Measurements from ENCODE around the gene ITGAV. TPM values are rescaled to one million over a fixed set of nuclear protein-coding genes. Genes with fewer than 3 reads are reported as not detected.

ITGAV gene
- total and polyA plus RNA-seq, 4 donors, result 6.6 to 31.3 (median 12.0) TPM

DNA sequence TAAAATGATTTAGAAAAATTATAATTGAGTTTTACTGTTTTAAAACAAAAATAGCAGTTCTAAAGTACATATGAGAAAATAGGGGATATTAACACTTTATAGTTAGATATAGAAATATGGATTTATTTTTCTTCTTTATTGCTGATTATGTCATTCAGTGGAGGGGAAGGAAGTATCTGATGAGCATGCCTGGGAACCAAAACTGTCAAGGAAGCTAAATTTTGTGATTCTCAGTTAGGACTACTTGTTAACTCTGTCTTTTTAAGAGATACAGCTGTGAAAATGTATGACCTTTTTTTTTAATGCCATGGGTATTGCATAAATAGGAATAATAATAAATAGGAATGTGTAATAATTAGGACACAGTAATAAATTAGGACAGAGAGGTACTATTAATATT lies 44.8 kb downstream of the ITGAV start:
- Histone ChIP-seq H3K36me3 (ENCODE audit: control insufficient read depth in 4 of 4, insufficient read depth in 3 of 4, low read depth in 1 of 4, low read length in 3 of 4) (peaks cover 0 to 4% (median 0%) of the 10 kb centered on the region in 4 donors), H3K4me3 (ENCODE audit: low read depth in 1 of 3, low read length in 3 of 3) (no peak overlapping the region), H3K27me3 (ENCODE audit: control insufficient read depth in 4 of 4, insufficient read depth in 4 of 4, low read length in 3 of 4) (no peaks in the 10 kb centered on the region), H3K27ac (ENCODE audit: low read depth in 1 of 2, low read length in 2 of 2) (no peak overlapping the region), H3K9ac (ENCODE audit: low read depth in 1 of 2, low read length in 2 of 2) (no peak overlapping the region), H3K4me1 (ENCODE audit: control insufficient read depth in 4 of 4, insufficient read depth in 4 of 4, low read length in 3 of 4) (no peaks in the 10 kb centered on the region), H3K9me3 (ENCODE audit: control insufficient read depth in 4 of 4, low read length in 3 of 4) (no peaks in the 10 kb centered on the region)
- no peak for DNase-seq (ENCODE audit: low spot score)
- TF ChIP-seq, protein P1, sequence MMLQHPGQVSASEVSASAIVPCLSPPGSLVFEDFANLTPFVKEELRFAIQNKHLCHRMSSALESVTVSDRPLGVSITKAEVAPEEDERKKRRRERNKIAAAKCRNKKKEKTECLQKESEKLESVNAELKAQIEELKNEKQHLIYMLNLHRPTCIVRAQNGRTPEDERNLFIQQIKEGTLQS (IDR thresholded peaks at IDR 0.05), result no peak
- TF ChIP-seq NR2F2 (IDR thresholded peaks at IDR 0.05) (no peak), JUND (IDR thresholded peaks at IDR 0.05) (no peak), FOXA2 (IDR thresholded peaks at IDR 0.05) (no peak), TAF1 (conservative IDR thresholded peaks at IDR 0.05) (no peak)
- TF ChIP-seq, protein P2, sequence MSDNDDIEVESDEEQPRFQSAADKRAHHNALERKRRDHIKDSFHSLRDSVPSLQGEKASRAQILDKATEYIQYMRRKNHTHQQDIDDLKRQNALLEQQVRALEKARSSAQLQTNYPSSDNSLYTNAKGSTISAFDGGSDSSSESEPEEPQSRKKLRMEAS (IDR thresholded peaks at IDR 0.05), result no peak
- TF ChIP-seq, protein P3, sequence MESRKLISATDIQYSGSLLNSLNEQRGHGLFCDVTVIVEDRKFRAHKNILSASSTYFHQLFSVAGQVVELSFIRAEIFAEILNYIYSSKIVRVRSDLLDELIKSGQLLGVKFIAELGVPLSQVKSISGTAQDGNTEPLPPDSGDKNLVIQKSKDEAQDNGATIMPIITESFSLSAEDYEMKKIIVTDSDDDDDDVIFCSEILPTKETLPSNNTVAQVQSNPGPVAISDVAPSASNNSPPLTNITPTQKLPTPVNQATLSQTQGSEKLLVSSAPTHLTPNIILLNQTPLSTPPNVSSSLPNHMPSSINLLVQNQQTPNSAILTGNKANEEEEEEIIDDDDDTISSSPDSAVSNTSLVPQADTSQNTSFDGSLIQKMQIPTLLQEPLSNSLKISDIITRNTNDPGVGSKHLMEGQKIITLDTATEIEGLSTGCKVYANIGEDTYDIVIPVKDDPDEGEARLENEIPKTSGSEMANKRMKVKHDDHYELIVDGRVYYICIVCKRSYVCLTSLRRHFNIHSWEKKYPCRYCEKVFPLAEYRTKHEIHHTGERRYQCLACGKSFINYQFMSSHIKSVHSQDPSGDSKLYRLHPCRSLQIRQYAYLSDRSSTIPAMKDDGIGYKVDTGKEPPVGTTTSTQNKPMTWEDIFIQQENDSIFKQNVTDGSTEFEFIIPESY (IDR thresholded peaks at IDR 0.05), result no peak
- TF ChIP-seq, protein P4, sequence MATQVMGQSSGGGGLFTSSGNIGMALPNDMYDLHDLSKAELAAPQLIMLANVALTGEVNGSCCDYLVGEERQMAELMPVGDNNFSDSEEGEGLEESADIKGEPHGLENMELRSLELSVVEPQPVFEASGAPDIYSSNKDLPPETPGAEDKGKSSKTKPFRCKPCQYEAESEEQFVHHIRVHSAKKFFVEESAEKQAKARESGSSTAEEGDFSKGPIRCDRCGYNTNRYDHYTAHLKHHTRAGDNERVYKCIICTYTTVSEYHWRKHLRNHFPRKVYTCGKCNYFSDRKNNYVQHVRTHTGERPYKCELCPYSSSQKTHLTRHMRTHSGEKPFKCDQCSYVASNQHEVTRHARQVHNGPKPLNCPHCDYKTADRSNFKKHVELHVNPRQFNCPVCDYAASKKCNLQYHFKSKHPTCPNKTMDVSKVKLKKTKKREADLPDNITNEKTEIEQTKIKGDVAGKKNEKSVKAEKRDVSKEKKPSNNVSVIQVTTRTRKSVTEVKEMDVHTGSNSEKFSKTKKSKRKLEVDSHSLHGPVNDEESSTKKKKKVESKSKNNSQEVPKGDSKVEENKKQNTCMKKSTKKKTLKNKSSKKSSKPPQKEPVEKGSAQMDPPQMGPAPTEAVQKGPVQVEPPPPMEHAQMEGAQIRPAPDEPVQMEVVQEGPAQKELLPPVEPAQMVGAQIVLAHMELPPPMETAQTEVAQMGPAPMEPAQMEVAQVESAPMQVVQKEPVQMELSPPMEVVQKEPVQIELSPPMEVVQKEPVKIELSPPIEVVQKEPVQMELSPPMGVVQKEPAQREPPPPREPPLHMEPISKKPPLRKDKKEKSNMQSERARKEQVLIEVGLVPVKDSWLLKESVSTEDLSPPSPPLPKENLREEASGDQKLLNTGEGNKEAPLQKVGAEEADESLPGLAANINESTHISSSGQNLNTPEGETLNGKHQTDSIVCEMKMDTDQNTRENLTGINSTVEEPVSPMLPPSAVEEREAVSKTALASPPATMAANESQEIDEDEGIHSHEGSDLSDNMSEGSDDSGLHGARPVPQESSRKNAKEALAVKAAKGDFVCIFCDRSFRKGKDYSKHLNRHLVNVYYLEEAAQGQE (IDR thresholded peaks at IDR 0.05), result no peak

DNA sequence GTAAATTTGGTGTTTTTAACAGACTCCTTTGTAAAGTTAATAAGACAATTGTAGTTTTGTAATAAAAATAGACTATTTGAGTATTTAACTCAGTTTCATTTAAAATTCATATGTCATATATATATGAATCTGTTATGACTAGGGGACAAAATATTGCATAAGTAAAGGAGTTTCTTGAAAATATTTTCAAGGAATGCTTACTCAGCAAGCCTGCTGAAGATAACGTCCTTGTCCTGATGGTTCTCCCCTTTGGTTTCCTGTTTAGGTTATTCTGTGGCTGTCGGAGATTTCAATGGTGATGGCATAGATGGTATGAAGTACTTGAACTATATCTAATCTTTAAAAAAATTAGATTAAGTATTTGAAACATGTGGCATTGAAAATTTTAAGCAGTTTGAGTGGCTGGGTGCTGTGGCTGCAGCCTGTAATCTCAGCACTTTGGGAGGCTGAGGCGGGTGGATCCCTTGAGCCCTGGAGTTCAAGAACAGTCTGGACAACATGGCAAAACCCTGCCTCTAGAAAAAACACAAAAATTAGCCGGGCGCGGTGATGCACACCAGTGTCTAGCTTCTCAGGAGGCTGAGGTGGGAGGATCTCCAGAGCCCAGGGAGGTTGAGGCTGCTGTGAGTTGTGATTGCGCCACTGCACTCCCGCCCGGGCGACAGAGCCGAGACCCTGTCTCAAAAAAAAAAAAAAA lies 47.1 kb downstream of the ITGAV start:
- Histone ChIP-seq H3K9ac (ENCODE audit: low read depth in 1 of 2, low read length in 2 of 2) (no peak overlapping the region), H3K4me1 (ENCODE audit: control insufficient read depth in 4 of 4, insufficient read depth in 4 of 4, low read length in 3 of 4) (no peaks in the 10 kb centered on the region), H3K27me3 (ENCODE audit: control insufficient read depth in 4 of 4, insufficient read depth in 4 of 4, low read length in 3 of 4) (no peaks in the 10 kb centered on the region), H3K27ac (ENCODE audit: low read depth in 1 of 2, low read length in 2 of 2) (no peak overlapping the region), H3K4me3 (ENCODE audit: low read depth in 1 of 3, low read length in 3 of 3) (no peak overlapping the region), H3K36me3 (ENCODE audit: control insufficient read depth in 4 of 4, insufficient read depth in 3 of 4, low read depth in 1 of 4, low read length in 3 of 4) (peaks cover 0 to 4% (median 2%) of the 10 kb centered on the region in 4 donors), H3K9me3 (ENCODE audit: control insufficient read depth in 4 of 4, low read length in 3 of 4) (no peaks in the 10 kb centered on the region)
- TF ChIP-seq GABPA (IDR thresholded peaks at IDR 0.05 in 1 of 2, conservative IDR thresholded peaks at IDR 0.05 in 1 of 2), result no peak
- TF ChIP-seq NR2F2 (IDR thresholded peaks at IDR 0.05), result no peak
- TF ChIP-seq, protein P3 (IDR thresholded peaks at IDR 0.05), result no peak
- no peak for TF ChIP-seq HNF4G (IDR thresholded peaks at IDR 0.05)
- no peak for TF ChIP-seq JUND (IDR thresholded peaks at IDR 0.05)
- TF ChIP-seq, protein P1 (IDR thresholded peaks at IDR 0.05), result no peak
- TF ChIP-seq YY1 (IDR thresholded peaks at IDR 0.05), result no peak
- TF ChIP-seq, protein P4 (IDR thresholded peaks at IDR 0.05), result no peak
- no peak for TF ChIP-seq RXRA (IDR thresholded peaks at IDR 0.05)
- TF ChIP-seq SP1 (IDR thresholded peaks at IDR 0.05), result no peak
- TF ChIP-seq TAF1 (conservative IDR thresholded peaks at IDR 0.05), result no peak
- TF ChIP-seq FOXA1 (IDR thresholded peaks at IDR 0.05), result no peak
- no peak for TF ChIP-seq HNF4A (conservative IDR thresholded peaks at IDR 0.05)
- TF ChIP-seq, protein P2 (IDR thresholded peaks at IDR 0.05), result no peak
- 89% methylated on average over 11 of the region's 11 CpGs for WGBS
- DNase-seq (ENCODE audit: low spot score), result no peak

Measured in liver (tissue), 9 donors.